Loucy (cell line): ENCODE results near the gene LMAN2L.

Experiments
- CTCF ChIP-seq: fragments of 200-600 bp; sonication (generic); conservative IDR thresholded peaks from 2 replicates; pipeline ENCODE4 v1.5.1; 2014; ENCODE audit warnings: mild to moderate bottlenecking, antibody characterized with exemption, low read length
- EZH2phosphoT487 ChIP-seq: fragments of 200-600 bp; IDR thresholded peaks from 2 replicates; pipeline ENCODE4 v1.6.1; 2018; ENCODE audit warnings: antibody characterized with exemption, mild to moderate bottlenecking, moderate library complexity, borderline replicate concordance

DNA sequence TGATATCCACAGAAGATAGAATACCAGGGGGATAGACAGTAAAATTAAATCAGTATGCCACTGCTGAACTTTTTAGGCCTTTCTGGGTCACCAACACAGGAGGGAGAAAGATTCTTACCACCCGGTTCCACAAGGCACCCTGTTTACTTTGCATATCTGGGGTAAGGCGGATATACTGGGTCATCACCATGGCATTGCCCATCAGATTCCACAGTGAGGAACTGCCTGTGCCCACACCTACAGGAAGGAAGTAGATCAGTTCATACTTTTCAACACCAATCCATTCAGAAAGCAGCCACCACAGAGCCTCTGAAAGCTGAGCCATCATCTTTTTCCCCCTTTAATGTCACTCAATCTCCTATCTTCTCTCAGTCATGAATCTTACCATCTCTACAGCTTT is 2.0 kb downstream of the LMAN2L start:
- TF ChIP-seq CTCF = no peak
- TF ChIP-seq EZH2phosphoT487 = no peak
